HCT116 (cell line): ENCODE data around the gene DTX3L. TPM values are rescaled to one million over a fixed set of nuclear protein-coding genes. Genes with fewer than 3 reads are reported as not detected.

Experiments
- ATAC-seq: fragments of 200-7000 bp; cut with Tn5 transposase; 2 replicates; pipeline ENCODE4 v1.9.1; 2020; ENCODE audit warnings: mild to moderate bottlenecking, moderate library complexity
- BruUV-seq: library from RNA; stranded (reverse); fragments of 400-500 nt; replicated peaks from 2 replicates; lab custom pipeline; 2021; lab: Mats Ljungman, UMichigan
- CTCF ChIA-PET: fragments of 300-600 bp; sonication (Branson Sonifier 250); formaldehyde crosslinking; loops from one replicate; lab custom pipeline; 2021; ENCODE audit warnings: antibody characterized with exemption; lab: Charles Lee
- POLR2A ChIA-PET: fragments of 300-600, 350-600 bp; sonication (Branson Sonifier 250); formaldehyde crosslinking; loops from one replicate; lab custom pipeline; 2021; ENCODE audit warnings: antibody characterized with exemption; lab: Charles Lee
- RAD21 ChIA-PET, 2 experiments: fragments of 300-600 bp; sonication (Branson Sonifier 250); formaldehyde crosslinking; loops; one replicate each; lab custom pipeline; 2023; ENCODE audit warnings: low total read pairs in 2 of 2; ENCODE audit not compliant: uncharacterized antibody in 2 of 2, unreplicated experiment in 2 of 2, low non-redundant PET in 1 of 2; lab: Charles Lee
- DNase-seq: peaks from one replicate; pipeline ENCODE4 v3.0.0-alpha.2; 2010; ENCODE audit warnings: low read depth, low spot score
- H2AFZ ChIP-seq: fragments of 200-600 bp; shearing (Covaris generic), sonication (generic); 2 replicates; pipeline ENCODE4 v1.6.1; 2017; ENCODE audit warnings: low read depth, mixed run types, mixed read lengths, antibody characterized with exemption, low read length; ENCODE audit not compliant: poor library complexity, severe bottlenecking
- H3K27ac ChIP-seq: 2 replicates; pipeline ENCODE4 v1.5.1; 2012; ENCODE audit warnings: low read depth, low read length
- H3K27me3 ChIP-seq: fragments of 200-600 bp; sonication (generic); 2 replicates; pipeline ENCODE4 v1.6.1; 2016; ENCODE audit warnings: mixed run types, low read length, mixed read lengths; ENCODE audit not compliant: insufficient read depth
- H3K36me3 ChIP-seq, 2 experiments: fragments of 200-500 bp in 1 of 2; fragments of 200-600 bp in 1 of 2; sonication (Bioruptor generic) in 1 of 2; sonication (generic) in 1 of 2; 2 replicates each; pipeline versions ENCODE4 v1.5.1 to v1.6.1; 2014 to 2016; ENCODE audit warnings: low read length in 2 of 2, inconsistent platforms in 1 of 2, mixed read lengths in 1 of 2, mixed run types in 1 of 2; ENCODE audit not compliant: insufficient read depth in 2 of 2, control insufficient read depth in 1 of 2
- H3K4me1 ChIP-seq, 2 experiments: fragments of 200-600 bp in 1 of 2; sonication (generic) in 1 of 2; 2 replicates each; pipeline versions ENCODE4 v1.5.1 to v1.6.1; 2012 to 2017; ENCODE audit warnings: low read length in 2 of 2, inconsistent platforms in 1 of 2, mild to moderate bottlenecking in 1 of 2, mixed read lengths in 1 of 2, mixed run types in 1 of 2, moderate library complexity in 1 of 2; ENCODE audit not compliant: insufficient read depth in 2 of 2, control insufficient read depth in 1 of 2
- H3K4me2 ChIP-seq: fragments of 200-600 bp; sonication (generic); 2 replicates; pipeline ENCODE4 v1.6.1; 2017; ENCODE audit warnings: mixed run types, low read length, mixed read lengths
- H3K4me3 ChIP-seq, 2 experiments: fragments of 200-600 bp in 1 of 2; sonication (generic) in 1 of 2; replicated peaks in 1 of 2; 2 replicates each; pipeline ENCODE4 v1.5.1; 2011 to 2016; ENCODE audit warnings: low read length in 2 of 2, control low read depth in 1 of 2, low read depth in 1 of 2, mild to moderate bottlenecking in 1 of 2, mixed read lengths in 1 of 2, mixed run types in 1 of 2
- H3K79me2 ChIP-seq: fragments of 200-600 bp; sonication (generic); 2 replicates; pipeline ENCODE4 v1.6.1; 2017; ENCODE audit warnings: mild to moderate bottlenecking, mixed run types, low read length, moderate library complexity, mixed read lengths; ENCODE audit not compliant: insufficient read depth
- H3K9ac ChIP-seq: fragments of 200-600 bp; sonication (generic); 2 replicates; pipeline ENCODE4 v1.6.1; 2016; ENCODE audit warnings: low read length, mixed read lengths
- H3K9me2 ChIP-seq: fragments of 200-600 bp; sonication (generic), shearing (Covaris generic); 2 replicates; pipeline ENCODE4 v1.6.1; 2017; ENCODE audit warnings: mixed run types, mild to moderate bottlenecking, moderate library complexity; ENCODE audit not compliant: insufficient read depth
- H3K9me3 ChIP-seq, 2 experiments: fragments of 200-500 bp in 1 of 2; fragments of 200-600 bp in 1 of 2; sonication (Bioruptor generic) in 1 of 2; sonication (generic) in 1 of 2; 2 replicates each; pipeline ENCODE4 v1.6.1; 2014 to 2017; ENCODE audit warnings: low read length in 2 of 2, mixed read lengths in 2 of 2, inconsistent platforms in 1 of 2, low read depth in 1 of 2, mild to moderate bottlenecking in 1 of 2, mixed run types in 1 of 2, moderate library complexity in 1 of 2; ENCODE audit not compliant: control insufficient read depth in 1 of 2, insufficient read depth in 1 of 2
- H4K20me1 ChIP-seq: fragments of 200-600 bp; sonication (generic), shearing (Covaris generic); 2 replicates; pipeline ENCODE4 v1.6.1; 2017; ENCODE audit warnings: mixed run types, mild to moderate bottlenecking, moderate library complexity; ENCODE audit not compliant: insufficient read depth
- ATF3 ChIP-seq: IDR thresholded peaks from 2 replicates; pipeline ENCODE4 v1.6.1; 2012
- FOSL1 ChIP-seq: IDR thresholded peaks from 2 replicates; pipeline ENCODE4 v1.6.1; 2012; ENCODE audit warnings: low read depth
- POLR2AphosphoS5 ChIP-seq: IDR thresholded peaks from 2 replicates; pipeline ENCODE4 v1.6.1; 2011; ENCODE audit warnings: mild to moderate bottlenecking, low read depth, low read length, moderate library complexity
- REST ChIP-seq: IDR thresholded peaks from 2 replicates; pipeline ENCODE4 v1.6.1; 2012; ENCODE audit warnings: low read depth
- SRF ChIP-seq: IDR thresholded peaks from 2 replicates; pipeline ENCODE4 v1.6.1; 2012; ENCODE audit warnings: low read depth
- TCF7L2 ChIP-seq: IDR thresholded peaks from 2 replicates; pipeline ENCODE4 v1.7.0; 2011; ENCODE audit warnings: borderline replicate concordance, inconsistent platforms; ENCODE audit not compliant: insufficient read depth, insufficient read length; ENCODE audit errors: extremely low read depth
- YY1 ChIP-seq: IDR thresholded peaks from 2 replicates; pipeline ENCODE4 v1.6.1; 2011; ENCODE audit warnings: low read length, low read depth, moderate library complexity, mild to moderate bottlenecking; ENCODE audit not compliant: insufficient replicate concordance; ENCODE audit errors: extremely low read depth
- ZBTB33 ChIP-seq: IDR thresholded peaks from 2 replicates; pipeline ENCODE4 v1.6.1; 2011; ENCODE audit warnings: mild to moderate bottlenecking, low read length, moderate library complexity; ENCODE audit not compliant: insufficient replicate concordance; ENCODE audit errors: extremely low read depth
- intact Hi-C: fragments of 100-400 bp; cut with micrococcal nuclease; formaldehyde crosslinking; loops from 2 replicates; pipeline ENCODE4 v1.10.0; 2022
- total RNA-seq: library from RNA; stranded (reverse); gene quantifications from one replicate; pipeline ENCODE4 v1.2.1, GENCODE V29; 2021; ENCODE audit not compliant: unreplicated experiment

Gene DTX3L
- total RNA-seq, 1 experiment from 2014 or later, result 13.1 TPM

- ATAC-seq, result no peak
- BruUV-seq, result no TSS peak
- peaks cover 0 to 4% of the 10 kb centered on the region in 2 experiments; a peak in 1 of 4 replicates for H3K36me3 ChIP-seq
- no peaks in the 10 kb centered on the region for H3K79me2 ChIP-seq
- H3K4me3 ChIP-seq, result no peak overlapping the region
- CTCF ChIA-PET, result no interaction called here
- TF ChIP-seq ZBTB33, result no peak
- TF ChIP-seq TCF7L2, result no peak
- TF ChIP-seq SRF, result no peak
- no peak for TF ChIP-seq FOSL1
- no peak for TF ChIP-seq YY1
- TF ChIP-seq POLR2AphosphoS5, result no peak
- TF ChIP-seq ATF3, result no peak
- TF ChIP-seq REST, result no peak
- no peak overlapping the region for H2AFZ ChIP-seq
- H3K27ac ChIP-seq, result no peak overlapping the region
- H4K20me1 ChIP-seq, result no peaks in the 10 kb centered on the region
- H3K9ac ChIP-seq, result no peak overlapping the region
- no peak for DNase-seq
- H3K27me3 ChIP-seq, result no peaks in the 10 kb centered on the region
- H3K9me2 ChIP-seq, result no peaks in the 10 kb centered on the region
- peaks cover 15 to 23% of the 10 kb centered on the region in 2 experiments; a peak in 2 of 4 replicates for H3K9me3 ChIP-seq
- no peak overlapping the region for H3K4me2 ChIP-seq
- intact Hi-C loops, result no loop called here
- RAD21 ChIA-PET, result no interaction called here
- POLR2A ChIA-PET, result no interaction called here
- H3K4me1 ChIP-seq, result no peaks in the 10 kb centered on the region
Measured at GRCh38 chr3:122580470-122580869, 16.3 kb downstream of the DTX3L start.
